ENCODE results near the gene PPP6R2.

The PPP6R2 gene

DNA sequence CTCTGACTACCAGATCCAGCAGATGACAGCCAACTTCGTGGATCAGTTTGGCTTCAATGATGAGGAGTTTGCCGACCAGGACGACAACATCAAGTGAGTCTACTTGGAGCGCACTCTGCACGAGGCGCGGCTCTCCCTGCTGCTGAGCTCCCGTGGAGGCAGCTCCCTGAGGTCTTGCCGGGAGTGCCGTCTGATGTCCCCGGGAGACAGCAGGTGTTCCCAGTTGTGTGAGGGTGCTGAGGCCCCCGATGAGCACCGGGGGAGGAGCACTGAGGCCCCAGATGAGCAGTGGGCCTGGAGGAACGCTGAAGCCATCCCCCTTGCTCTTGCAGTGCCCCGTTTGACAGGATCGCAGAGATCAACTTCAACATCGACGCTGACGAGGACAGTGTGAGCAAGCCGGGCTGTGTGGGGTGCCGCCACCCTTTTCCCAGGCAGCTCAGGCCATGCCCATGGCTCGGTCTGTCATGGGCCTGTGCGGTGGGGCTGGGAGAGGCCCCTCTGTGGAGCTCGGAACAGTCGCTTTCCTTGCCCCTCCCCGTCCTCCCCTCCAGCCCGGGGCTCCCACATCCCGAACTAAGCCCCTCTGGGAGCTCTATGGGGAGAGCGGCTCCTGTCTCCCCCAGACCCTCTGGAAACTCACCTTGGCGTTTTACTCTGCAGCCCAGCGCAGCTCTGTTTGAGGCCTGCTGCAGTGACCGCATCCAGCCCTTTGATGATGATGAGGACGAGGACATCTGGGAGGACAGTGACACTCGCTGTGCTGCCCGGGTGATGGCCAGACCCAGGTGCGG, 94.6 kb downstream of the PPP6R2 start (continued):
- TF ChIP-seq ZNF214 (tag by site-specific recombination; IDR thresholded peaks at IDR 0.05; ENCODE audit: borderline replicate concordance) = no peak

DNA sequence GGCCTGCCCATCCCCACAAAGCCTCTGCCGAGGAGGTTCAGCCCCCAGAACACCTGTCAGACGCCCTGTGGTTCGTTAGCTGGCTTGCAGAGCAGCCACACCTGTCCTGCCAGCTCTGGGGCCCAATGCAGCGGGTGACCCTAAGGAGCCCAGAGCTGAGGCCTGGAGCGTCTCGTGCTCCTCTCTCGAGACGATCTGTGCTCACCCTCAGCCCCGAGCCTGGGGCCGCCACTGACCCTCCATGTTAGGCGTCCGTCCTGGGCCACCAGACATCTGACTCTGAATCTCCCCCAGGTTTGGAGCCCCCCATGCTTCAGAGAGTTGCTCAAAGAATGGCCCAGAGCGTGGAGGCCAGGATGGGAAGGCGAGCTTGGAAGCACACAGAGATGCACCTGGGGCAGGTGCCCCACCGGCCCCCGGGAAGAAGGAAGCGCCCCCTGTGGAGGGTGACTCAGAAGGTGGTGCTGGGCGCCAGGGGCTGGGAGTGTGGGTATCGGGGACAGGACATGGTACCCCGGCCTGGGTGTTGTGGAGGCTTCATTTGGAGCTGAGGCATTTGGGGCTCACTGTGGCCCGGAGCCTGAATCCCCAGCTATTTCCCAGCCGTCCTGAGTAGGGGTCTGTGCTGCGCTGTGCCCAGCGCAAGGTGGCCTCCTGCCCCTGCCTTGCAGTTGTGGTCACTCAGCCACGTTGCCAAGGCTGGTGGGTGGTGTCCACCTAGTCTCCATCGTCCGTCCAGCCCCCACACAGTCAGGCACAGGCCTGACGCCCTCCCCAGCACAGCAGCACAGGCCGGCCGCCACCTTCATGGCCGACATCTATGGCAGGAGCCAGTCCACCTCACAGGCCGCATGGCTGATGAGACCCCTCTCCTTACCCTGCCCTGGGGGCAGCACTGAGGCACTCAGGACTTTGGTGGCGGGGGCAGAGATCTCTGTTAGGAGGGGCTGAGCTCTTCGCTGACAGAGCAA, 95.5 kb downstream of the PPP6R2 start:
- H3K27ac ChIP-seq (ENCODE audit: extremely low read depth, low read depth, low read length) = no peak overlapping the region
- ChIA-PET POLR2A (interaction anchor here (1.0 kb wide), 1 partner anchor 8 kb away, joined by 3 read pairs; no protein-coding TSS in a partner anchor), CTCF (interaction anchor here (0.5 to 1.0 kb wide), 7 partner anchors 9 to 198 kb away, joined by 3 to 5 read pairs (median 3); partner anchors contain the start of gene SCO2)
- H3K36me3 ChIP-seq (ENCODE audit: control insufficient read depth in 2 of 2, insufficient read depth in 1 of 2, low read length in 2 of 2) = peaks cover 0 to 82% of the 10 kb centered on the region in 2 experiments; a peak in 2 of 3 replicates
- no peaks in the 10 kb centered on the region for H3K4me1 ChIP-seq (ENCODE audit: control insufficient read depth, insufficient read depth, low read length)
- TF ChIP-seq IKZF3 (tag by site-specific recombination; IDR thresholded peaks at IDR 0.05) = no peak
- TF ChIP-seq, protein P1, sequence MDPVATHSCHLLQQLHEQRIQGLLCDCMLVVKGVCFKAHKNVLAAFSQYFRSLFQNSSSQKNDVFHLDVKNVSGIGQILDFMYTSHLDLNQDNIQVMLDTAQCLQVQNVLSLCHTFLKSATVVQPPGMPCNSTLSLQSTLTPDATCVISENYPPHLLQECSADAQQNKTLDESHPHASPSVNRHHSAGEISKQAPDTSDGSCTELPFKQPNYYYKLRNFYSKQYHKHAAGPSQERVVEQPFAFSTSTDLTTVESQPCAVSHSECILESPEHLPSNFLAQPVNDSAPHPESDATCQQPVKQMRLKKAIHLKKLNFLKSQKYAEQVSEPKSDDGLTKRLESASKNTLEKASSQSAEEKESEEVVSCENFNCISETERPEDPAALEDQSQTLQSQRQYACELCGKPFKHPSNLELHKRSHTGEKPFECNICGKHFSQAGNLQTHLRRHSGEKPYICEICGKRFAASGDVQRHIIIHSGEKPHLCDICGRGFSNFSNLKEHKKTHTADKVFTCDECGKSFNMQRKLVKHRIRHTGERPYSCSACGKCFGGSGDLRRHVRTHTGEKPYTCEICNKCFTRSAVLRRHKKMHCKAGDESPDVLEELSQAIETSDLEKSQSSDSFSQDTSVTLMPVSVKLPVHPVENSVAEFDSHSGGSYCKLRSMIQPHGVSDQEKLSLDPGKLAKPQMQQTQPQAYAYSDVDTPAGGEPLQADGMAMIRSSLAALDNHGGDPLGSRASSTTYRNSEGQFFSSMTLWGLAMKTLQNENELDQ (tag by site-specific recombination; IDR thresholded peaks at IDR 0.05; ENCODE audit: low read depth) = no peak
- TF ChIP-seq PRDM1 (tag by site-specific recombination; IDR thresholded peaks at IDR 0.05) = no peak
- TF ChIP-seq ZNF626 (tag by site-specific recombination; IDR thresholded peaks at IDR 0.05) = no peak
- no peak for TF ChIP-seq ZFP3 (tag by site-specific recombination; IDR thresholded peaks at IDR 0.05; ENCODE audit: low read depth)
- TF ChIP-seq, protein P2, sequence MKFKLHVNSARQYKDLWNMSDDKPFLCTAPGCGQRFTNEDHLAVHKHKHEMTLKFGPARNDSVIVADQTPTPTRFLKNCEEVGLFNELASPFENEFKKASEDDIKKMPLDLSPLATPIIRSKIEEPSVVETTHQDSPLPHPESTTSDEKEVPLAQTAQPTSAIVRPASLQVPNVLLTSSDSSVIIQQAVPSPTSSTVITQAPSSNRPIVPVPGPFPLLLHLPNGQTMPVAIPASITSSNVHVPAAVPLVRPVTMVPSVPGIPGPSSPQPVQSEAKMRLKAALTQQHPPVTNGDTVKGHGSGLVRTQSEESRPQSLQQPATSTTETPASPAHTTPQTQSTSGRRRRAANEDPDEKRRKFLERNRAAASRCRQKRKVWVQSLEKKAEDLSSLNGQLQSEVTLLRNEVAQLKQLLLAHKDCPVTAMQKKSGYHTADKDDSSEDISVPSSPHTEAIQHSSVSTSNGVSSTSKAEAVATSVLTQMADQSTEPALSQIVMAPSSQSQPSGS (tag by site-specific recombination; IDR thresholded peaks at IDR 0.05; ENCODE audit: low read depth) = no peak
- TF ChIP-seq ZBTB48 (tag by site-specific recombination; IDR thresholded peaks at IDR 0.05) = no peak
- TF ChIP-seq ZNF514 (tag by site-specific recombination; IDR thresholded peaks at IDR 0.05) = no peak
- TF ChIP-seq ZNF701 (tag by site-specific recombination; IDR thresholded peaks at IDR 0.05) = no peak
- no peak for TF ChIP-seq ZNF596 (tag by site-specific recombination; IDR thresholded peaks at IDR 0.05)
- TF ChIP-seq KLF10 (tag by site-specific recombination; IDR thresholded peaks at IDR 0.05) = no peak
- no peak for TF ChIP-seq ZNF629 (tag by site-specific recombination; IDR thresholded peaks at IDR 0.05)
- TF ChIP-seq ZNF354C (tag by site-specific recombination; IDR thresholded peaks at IDR 0.05; ENCODE audit: borderline replicate concordance, low read depth) = no peak
- H3K4me3 ChIP-seq (ENCODE audit: low read depth, low read length) = no peak overlapping the region
- H3K9me3 ChIP-seq (ENCODE audit: control insufficient read depth, insufficient read depth, low read depth, low read length) = no peaks in the 10 kb centered on the region

DNA sequence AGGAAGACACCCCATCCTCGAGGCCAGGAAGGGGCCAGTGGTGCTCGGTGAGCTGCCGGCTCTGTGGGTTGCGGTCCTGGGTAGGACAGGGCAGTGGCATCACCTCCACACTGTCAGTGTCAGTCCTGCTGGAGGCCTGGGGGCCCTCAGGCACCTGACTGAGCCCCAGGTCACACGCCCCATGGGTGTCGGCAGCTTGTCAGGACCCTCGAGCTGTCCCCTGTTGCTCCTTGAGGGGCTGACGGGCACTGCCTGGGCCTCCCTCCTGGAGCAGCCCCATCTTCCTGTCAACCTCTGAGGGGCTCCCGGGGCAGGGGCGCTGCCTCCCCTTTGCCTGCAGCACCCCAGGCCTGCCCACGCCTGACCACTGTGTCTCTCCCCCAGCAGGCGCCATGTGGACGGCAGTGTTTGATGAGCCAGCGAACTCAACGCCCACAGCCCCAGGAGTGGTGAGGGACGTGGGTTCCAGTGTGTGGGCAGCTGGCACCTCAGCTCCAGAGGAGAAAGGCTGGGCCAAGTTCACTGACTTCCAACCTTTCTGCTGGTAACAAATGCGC, 96.3 kb downstream of the PPP6R2 start:
- TF ChIP-seq ZNF140 (tag by site-specific recombination; IDR thresholded peaks at IDR 0.05) (no peak), ZNF211 (tag by site-specific recombination; IDR thresholded peaks at IDR 0.05; ENCODE audit: low read depth) (no peak), EGR2 (tag by site-specific recombination; IDR thresholded peaks at IDR 0.05; ENCODE audit: low read depth) (peak; percentile 87), ZNF23 (tag by site-specific recombination; IDR thresholded peaks at IDR 0.05; ENCODE audit: borderline replicate concordance) (no peak), ZNF792 (tag by site-specific recombination; IDR thresholded peaks at IDR 0.05) (no peak), ZFHX2 (tag by site-specific recombination; conservative IDR thresholded peaks at IDR 0.05) (peak; percentile 88)
- TF ChIP-seq, protein P3, sequence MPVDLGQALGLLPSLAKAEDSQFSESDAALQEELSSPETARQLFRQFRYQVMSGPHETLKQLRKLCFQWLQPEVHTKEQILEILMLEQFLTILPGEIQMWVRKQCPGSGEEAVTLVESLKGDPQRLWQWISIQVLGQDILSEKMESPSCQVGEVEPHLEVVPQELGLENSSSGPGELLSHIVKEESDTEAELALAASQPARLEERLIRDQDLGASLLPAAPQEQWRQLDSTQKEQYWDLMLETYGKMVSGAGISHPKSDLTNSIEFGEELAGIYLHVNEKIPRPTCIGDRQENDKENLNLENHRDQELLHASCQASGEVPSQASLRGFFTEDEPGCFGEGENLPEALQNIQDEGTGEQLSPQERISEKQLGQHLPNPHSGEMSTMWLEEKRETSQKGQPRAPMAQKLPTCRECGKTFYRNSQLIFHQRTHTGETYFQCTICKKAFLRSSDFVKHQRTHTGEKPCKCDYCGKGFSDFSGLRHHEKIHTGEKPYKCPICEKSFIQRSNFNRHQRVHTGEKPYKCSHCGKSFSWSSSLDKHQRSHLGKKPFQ (tag by site-specific recombination; IDR thresholded peaks at IDR 0.05) = no peak
- TF ChIP-seq, protein P4, sequence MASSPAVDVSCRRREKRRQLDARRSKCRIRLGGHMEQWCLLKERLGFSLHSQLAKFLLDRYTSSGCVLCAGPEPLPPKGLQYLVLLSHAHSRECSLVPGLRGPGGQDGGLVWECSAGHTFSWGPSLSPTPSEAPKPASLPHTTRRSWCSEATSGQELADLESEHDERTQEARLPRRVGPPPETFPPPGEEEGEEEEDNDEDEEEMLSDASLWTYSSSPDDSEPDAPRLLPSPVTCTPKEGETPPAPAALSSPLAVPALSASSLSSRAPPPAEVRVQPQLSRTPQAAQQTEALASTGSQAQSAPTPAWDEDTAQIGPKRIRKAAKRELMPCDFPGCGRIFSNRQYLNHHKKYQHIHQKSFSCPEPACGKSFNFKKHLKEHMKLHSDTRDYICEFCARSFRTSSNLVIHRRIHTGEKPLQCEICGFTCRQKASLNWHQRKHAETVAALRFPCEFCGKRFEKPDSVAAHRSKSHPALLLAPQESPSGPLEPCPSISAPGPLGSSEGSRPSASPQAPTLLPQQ (tag by site-specific recombination; IDR thresholded peaks at IDR 0.05) = no peak
- Histone ChIP-seq H3K9me3 (ENCODE audit: control insufficient read depth, insufficient read depth, low read depth, low read length) (no peaks in the 10 kb centered on the region), H3K36me3 (ENCODE audit: control insufficient read depth in 2 of 2, insufficient read depth in 1 of 2, low read length in 2 of 2) (peaks cover 0 to 87% of the 10 kb centered on the region in 2 experiments; a peak in 2 of 3 replicates), H3K27ac (ENCODE audit: extremely low read depth, low read depth, low read length) (no peak overlapping the region), H3K4me1 (ENCODE audit: control insufficient read depth, insufficient read depth, low read length) (no peaks in the 10 kb centered on the region), H3K4me3 (ENCODE audit: low read depth, low read length) (no peak overlapping the region)
- ChIA-PET CTCF (interaction anchor here (0.6 to 1.0 kb wide), 3 partner anchors 12 to 106 kb away, joined by 3 read pairs; partner anchors contain the start of gene SCO2), POLR2A (interaction anchor here (0.5 to 1.0 kb wide), 2 partner anchors 9 to 13 kb away, joined by 3 to 6 read pairs; no protein-coding TSS in a partner anchor)
